Astrocyte (in vitro differentiated cells and primary cell): ENCODE results near the gene BMP6. TPM values are rescaled to one million over a fixed set of nuclear protein-coding genes. Genes with fewer than 3 reads are reported as not detected.

Experiments
- DNase-seq: peaks from one replicate; pipeline ENCODE4 v3.0.0-alpha.2; 2010; ENCODE audit warnings: low read depth
- FAIRE-seq: peaks from 2 replicates; lab custom pipeline; 2011; peaks lifted over from hg19 to GRCh38; lab: Jason Lieb, UNC
- H2AFZ ChIP-seq: 2 replicates; pipeline ENCODE4 v1.6.0; 2012; ENCODE audit warnings: low read depth, low read length, inconsistent platforms
- H3K27ac ChIP-seq: 2 replicates; pipeline ENCODE4 v1.5.1; 2011; ENCODE audit warnings: low read depth, low read length, inconsistent platforms
- H3K27me3 ChIP-seq: 2 replicates; pipeline ENCODE4 v1.6.0; 2011; ENCODE audit warnings: low read length, inconsistent platforms; ENCODE audit not compliant: insufficient read depth
- H3K36me3 ChIP-seq: 2 replicates; pipeline ENCODE4 v1.5.1; 2011; ENCODE audit warnings: low read length, inconsistent platforms; ENCODE audit not compliant: insufficient read depth
- H3K4me1 ChIP-seq: 2 replicates; pipeline ENCODE4 v1.5.1; 2011; ENCODE audit warnings: low read length, inconsistent platforms; ENCODE audit not compliant: insufficient read depth
- H3K4me2 ChIP-seq: 2 replicates; pipeline ENCODE4 v1.6.0; 2012; ENCODE audit warnings: low read length, inconsistent platforms
- H3K4me3 ChIP-seq: 2 replicates; pipeline ENCODE4 v1.5.1; 2011; ENCODE audit warnings: low read depth, mild to moderate bottlenecking, low read length, inconsistent platforms; ENCODE audit not compliant: insufficient read depth
- H3K79me2 ChIP-seq: 2 replicates; pipeline ENCODE4 v1.6.0; 2012; ENCODE audit warnings: mild to moderate bottlenecking, low read length, inconsistent platforms; ENCODE audit not compliant: insufficient read depth
- H3K9ac ChIP-seq: 2 replicates; pipeline ENCODE4 v1.6.0; 2012; ENCODE audit warnings: mild to moderate bottlenecking, low read length, inconsistent platforms
- H3K9me3 ChIP-seq: 2 replicates; pipeline ENCODE4 v1.5.1; 2012; ENCODE audit warnings: low read depth, mild to moderate bottlenecking, low read length, inconsistent platforms; ENCODE audit not compliant: insufficient read depth
- H4K20me1 ChIP-seq: 2 replicates; pipeline ENCODE4 v1.6.0; 2012; ENCODE audit warnings: low read length, inconsistent platforms; ENCODE audit not compliant: insufficient read depth
- H3K27ac Mint-ChIP-seq: one replicate; pipeline ENCODE4 v1.8.0; 2021; ENCODE audit warnings: mild to moderate bottlenecking, mixed read lengths; ENCODE audit not compliant: unreplicated experiment
- H3K27me3 Mint-ChIP-seq: one replicate; pipeline ENCODE4 v1.8.0; 2021; ENCODE audit warnings: low read depth, mixed read lengths; ENCODE audit not compliant: unreplicated experiment
- H3K36me3 Mint-ChIP-seq: one replicate; pipeline ENCODE4 v1.8.0; 2021; ENCODE audit warnings: low read depth, mixed read lengths; ENCODE audit not compliant: unreplicated experiment
- H3K4me1 Mint-ChIP-seq: one replicate; pipeline ENCODE4 v1.8.0; 2021; ENCODE audit warnings: low read depth, mixed read lengths; ENCODE audit not compliant: unreplicated experiment
- H3K4me3 Mint-ChIP-seq: one replicate; pipeline ENCODE4 v1.8.0; 2021; ENCODE audit warnings: mild to moderate bottlenecking, moderate library complexity, mixed read lengths; ENCODE audit not compliant: unreplicated experiment
- H3K9me3 Mint-ChIP-seq: one replicate; pipeline ENCODE4 v1.8.0; 2021; ENCODE audit warnings: mild to moderate bottlenecking, mixed read lengths; ENCODE audit not compliant: unreplicated experiment
- CTCF ChIP-seq: IDR thresholded peaks from 2 replicates; pipeline ENCODE4 v1.5.1; 2011; ENCODE audit warnings: low read depth, mild to moderate bottlenecking, inconsistent platforms, low read length, moderate library complexity; ENCODE audit not compliant: insufficient read depth
- EZH2 ChIP-seq: IDR thresholded peaks from 2 replicates; pipeline ENCODE4 v1.6.1; 2012; ENCODE audit warnings: mild to moderate bottlenecking, low read length, inconsistent platforms; ENCODE audit not compliant: insufficient read depth
- total RNA-seq: library from RNA; stranded (reverse); gene quantifications from 2 replicates; pipeline ENCODE4 v1.2.1, GENCODE V29; 2021

The BMP6 gene
- total RNA-seq, 1 donor from 2014 or later: 2.8 TPM

- H2AFZ ChIP-seq: peak overlapping the region; percentile 22
- peaks cover 16% of the 10 kb centered on the region for H3K27me3 ChIP-seq
- DNase-seq: peak; percentile 14
Measured at GRCh38 chr6:7914991-7915789, 189.3 kb downstream of the BMP6 start.

GRCh38 chr6:7916959-7917358 lies 191.1 kb downstream of the BMP6 start:
- Histone ChIP-seq H3K4me3 (no peak overlapping the region), H3K79me2 (no peaks in the 10 kb centered on the region), H3K9ac (no peak overlapping the region), H2AFZ (no peak overlapping the region), H3K27ac (no peak overlapping the region), H3K4me2 (no peak overlapping the region), H3K36me3 (no peaks in the 10 kb centered on the region), H3K9me3 (no peaks in the 10 kb centered on the region), H3K4me1 (peaks cover 12% of the 10 kb centered on the region), H4K20me1 (no peaks in the 10 kb centered on the region), H3K27me3 (peaks cover 16% of the 10 kb centered on the region)
- TF ChIP-seq CTCF: no peak
- no peak for TF ChIP-seq EZH2
- no peaks in the 10 kb centered on the region for H3K4me1 Mint-ChIP-seq
- H3K4me3 Mint-ChIP-seq: no peak overlapping the region
- no peaks in the 10 kb centered on the region for H3K36me3 Mint-ChIP-seq
- H3K27me3 Mint-ChIP-seq: peaks cover 7% of the 10 kb centered on the region
- DNase-seq (no peak), FAIRE-seq (no peak)
- H3K27ac Mint-ChIP-seq: no peak overlapping the region
- H3K9me3 Mint-ChIP-seq: no peaks in the 10 kb centered on the region

More at GRCh38 chr6:7914991-7915789, 189.3 kb downstream of the BMP6 start:
- H3K9me3 ChIP-seq: no peaks in the 10 kb centered on the region
- Mint-ChIP-seq H3K9me3 (no peaks in the 10 kb centered on the region), H3K27me3 (peaks cover 9% of the 10 kb centered on the region), H3K4me3 (no peak overlapping the region), H3K27ac (no peak overlapping the region), H3K4me1 (no peaks in the 10 kb centered on the region), H3K36me3 (no peaks in the 10 kb centered on the region)
- FAIRE-seq: no peak
- H3K79me2 ChIP-seq: no peaks in the 10 kb centered on the region
- peaks cover 16% of the 10 kb centered on the region for H3K4me1 ChIP-seq
- no peak overlapping the region for H3K27ac ChIP-seq
- no peaks in the 10 kb centered on the region for H3K36me3 ChIP-seq
- H3K4me3 ChIP-seq: no peak overlapping the region
- H3K4me2 ChIP-seq: no peak overlapping the region
- no peak overlapping the region for H3K9ac ChIP-seq
- TF ChIP-seq EZH2 (no peak), CTCF (no peak)
- H4K20me1 ChIP-seq: no peaks in the 10 kb centered on the region

GRCh38 chr6:7917729-7918128 lies 191.8 kb downstream of the BMP6 start:
- H3K27me3 Mint-ChIP-seq: peaks cover 7% of the 10 kb centered on the region
- FAIRE-seq: no peak

More at GRCh38 chr6:7917729-7918128, 191.8 kb downstream of the BMP6 start:
- no peak overlapping the region for H3K4me2 ChIP-seq
- no peaks in the 10 kb centered on the region for H4K20me1 ChIP-seq
- H3K9ac ChIP-seq: no peak overlapping the region
- H3K36me3 ChIP-seq: no peaks in the 10 kb centered on the region
- no peaks in the 10 kb centered on the region for H3K9me3 Mint-ChIP-seq
- DNase-seq: no peak
- H3K36me3 Mint-ChIP-seq: no peaks in the 10 kb centered on the region
- H3K27me3 ChIP-seq: peaks cover 14% of the 10 kb centered on the region
- H3K4me1 Mint-ChIP-seq: no peaks in the 10 kb centered on the region
- TF ChIP-seq EZH2 (no peak), CTCF (no peak)
- H3K27ac ChIP-seq: no peak overlapping the region
- peaks cover 12% of the 10 kb centered on the region for H3K4me1 ChIP-seq
- H3K79me2 ChIP-seq: no peaks in the 10 kb centered on the region
- no peak overlapping the region for H3K4me3 Mint-ChIP-seq
- H3K27ac Mint-ChIP-seq: no peak overlapping the region
- no peak overlapping the region for H3K4me3 ChIP-seq
- H3K9me3 ChIP-seq: no peaks in the 10 kb centered on the region
- H2AFZ ChIP-seq: no peak overlapping the region
